Mononuclear cell (primary cell): Measurements from ENCODE around the gene CAST. TPM values are rescaled to one million over a fixed set of nuclear protein-coding genes. Genes with fewer than 3 reads are reported as not detected.

Experiments used
- H3K27me3 ChIP-seq: 2 replicates; pipeline ENCODE4 v1.6.0; 2011; ENCODE audit warnings: low read length, control low read depth; ENCODE audit not compliant: insufficient read depth
- H3K4me1 ChIP-seq: 2 replicates; pipeline ENCODE4 v1.5.1; 2011; ENCODE audit warnings: mild to moderate bottlenecking, low read length, control low read depth; ENCODE audit not compliant: insufficient read depth
- H3K4me3 ChIP-seq: 2 replicates; pipeline ENCODE4 v1.5.1; 2011; ENCODE audit warnings: mild to moderate bottlenecking, low read length, moderate library complexity
- H3K9me3 ChIP-seq: 2 replicates; pipeline ENCODE4 v1.5.1; 2011; ENCODE audit warnings: low read depth, mild to moderate bottlenecking, control low read depth, low read length
- total RNA-seq: library from RNA; depleted of rRNA; stranded (reverse); fragments of >200 nt; gene quantifications from one replicate; pipeline ENCODE4 v1.2.3, GENCODE V29; 2012

CAST gene
- total RNA-seq, 1 donor, result 276 TPM

- Histone ChIP-seq H3K4me1 (no peaks in the 10 kb centered on the region), H3K4me3 (no peak overlapping the region), H3K27me3 (no peaks in the 10 kb centered on the region), H3K9me3 (no peaks in the 10 kb centered on the region)
Observed at GRCh38 chr5:96751203-96752169, 89.3 kb downstream of the CAST start.

- Histone ChIP-seq H3K4me3 (no peak overlapping the region), H3K27me3 (no peaks in the 10 kb centered on the region), H3K4me1 (no peaks in the 10 kb centered on the region), H3K9me3 (no peaks in the 10 kb centered on the region)
Observed at GRCh38 chr5:96752341-96753016, 90.3 kb downstream of the CAST start.

- Histone ChIP-seq H3K9me3 (no peaks in the 10 kb centered on the region), H3K4me1 (no peaks in the 10 kb centered on the region), H3K4me3 (no peak overlapping the region), H3K27me3 (no peaks in the 10 kb centered on the region)
Observed at GRCh38 chr5:96753017-96753397, 90.8 kb downstream of the CAST start.

GRCh38 chr5:96753848-96754247 is 91.7 kb downstream of the CAST start:
- Histone ChIP-seq H3K4me3 (no peak overlapping the region), H3K27me3 (no peaks in the 10 kb centered on the region), H3K9me3 (no peaks in the 10 kb centered on the region), H3K4me1 (no peaks in the 10 kb centered on the region)

GRCh38 chr5:96755851-96756250 is 93.7 kb downstream of the CAST start:
- Histone ChIP-seq H3K9me3 (no peaks in the 10 kb centered on the region), H3K27me3 (no peaks in the 10 kb centered on the region), H3K4me1 (no peaks in the 10 kb centered on the region), H3K4me3 (no peak overlapping the region)

GRCh38 chr5:96756985-96757384 is 94.8 kb downstream of the CAST start:
- no peak overlapping the region for H3K4me3 ChIP-seq
- no peaks in the 10 kb centered on the region for H3K27me3 ChIP-seq
- no peaks in the 10 kb centered on the region for H3K4me1 ChIP-seq
- H3K9me3 ChIP-seq, result no peaks in the 10 kb centered on the region

- H3K9me3 ChIP-seq, result no peaks in the 10 kb centered on the region
- H3K4me1 ChIP-seq, result no peaks in the 10 kb centered on the region
- no peak overlapping the region for H3K4me3 ChIP-seq
- H3K27me3 ChIP-seq, result no peaks in the 10 kb centered on the region
Observed at GRCh38 chr5:96758621-96759020, 96.4 kb downstream of the CAST start.

GRCh38 chr5:96761618-96762017 is 99.4 kb downstream of the CAST start:
- no peaks in the 10 kb centered on the region for H3K27me3 ChIP-seq
- no peaks in the 10 kb centered on the region for H3K9me3 ChIP-seq

GRCh38 chr5:96763026-96763425 is 100.8 kb downstream of the CAST start:
- Histone ChIP-seq H3K27me3 (no peaks in the 10 kb centered on the region), H3K9me3 (no peaks in the 10 kb centered on the region), H3K4me1 (no peaks in the 10 kb centered on the region), H3K4me3 (no peak overlapping the region)

More at GRCh38 chr5:96761618-96762017, 99.4 kb downstream of the CAST start:
- no peak overlapping the region for H3K4me3 ChIP-seq
- no peaks in the 10 kb centered on the region for H3K4me1 ChIP-seq

- Histone ChIP-seq H3K4me3 (no peak overlapping the region), H3K27me3 (no peaks in the 10 kb centered on the region), H3K9me3 (no peaks in the 10 kb centered on the region), H3K4me1 (no peaks in the 10 kb centered on the region)
Observed at GRCh38 chr5:96765043-96765442, 102.9 kb downstream of the CAST start.

GRCh38 chr5:96768708-96769251 is 106.6 kb downstream of the CAST start:
- H3K27me3 ChIP-seq, result no peaks in the 10 kb centered on the region
- no peaks in the 10 kb centered on the region for H3K4me1 ChIP-seq
- H3K9me3 ChIP-seq, result no peaks in the 10 kb centered on the region
- H3K4me3 ChIP-seq, result no peak overlapping the region

GRCh38 chr5:96771395-96771794 is 109.2 kb downstream of the CAST start:
- Histone ChIP-seq H3K9me3 (no peaks in the 10 kb centered on the region), H3K4me1 (no peaks in the 10 kb centered on the region), H3K27me3 (no peaks in the 10 kb centered on the region), H3K4me3 (no peak overlapping the region)

GRCh38 chr5:96772111-96772510 is 109.9 kb downstream of the CAST start:
- Histone ChIP-seq H3K4me3 (no peak overlapping the region), H3K4me1 (no peaks in the 10 kb centered on the region), H3K9me3 (no peaks in the 10 kb centered on the region), H3K27me3 (no peaks in the 10 kb centered on the region)

- Histone ChIP-seq H3K27me3 (no peaks in the 10 kb centered on the region), H3K9me3 (no peaks in the 10 kb centered on the region), H3K4me1 (no peaks in the 10 kb centered on the region), H3K4me3 (no peak overlapping the region)
Observed at GRCh38 chr5:96772542-96772941, 110.4 kb downstream of the CAST start.

- Histone ChIP-seq H3K27me3 (no peaks in the 10 kb centered on the region), H3K9me3 (no peaks in the 10 kb centered on the region), H3K4me1 (no peaks in the 10 kb centered on the region), H3K4me3 (no peak overlapping the region)
Observed at GRCh38 chr5:96775050-96775449, 112.9 kb downstream of the CAST start.
